ENCODE measurements around the gene RASSF4. TPM values are rescaled to one million over a fixed set of nuclear protein-coding genes. Genes with fewer than 3 reads are reported as not detected.
"Not testable (repeated sequence)": the region's sequence is repeated elsewhere in the genome, so short reads cannot be mapped to it uniquely, and the experiment has no call there.

The RASSF4 gene
- polyA plus RNA-seq, 1 donor (not counting 4 experiments of a cell fraction or from before 2014, with no cell fraction given) = 0.20 TPM

- Histone ChIP-seq H3K4me3 (ENCODE audit: control insufficient read depth in 2 of 3, extremely low read depth in 1 of 3, insufficient read depth in 2 of 3, low read depth in 1 of 3, low read length in 3 of 3) (no peak overlapping the region), H3K4me1 (ENCODE audit: control insufficient read depth, extremely low read depth, insufficient read depth, low read length) (peaks cover 5% of the 10 kb centered on the region), H3K9me1 (ENCODE audit: control insufficient read depth, extremely low read depth, insufficient read depth, low read length) (no peaks in the 10 kb centered on the region), H3K4me2 (ENCODE audit: control insufficient read depth, extremely low read depth, insufficient read depth, low read depth, low read length) (no peak overlapping the region), H3K79me2 (ENCODE audit: control insufficient read depth, insufficient read depth, low read length) (no peaks in the 10 kb centered on the region), H3K27me3 (ENCODE audit: control insufficient read depth, extremely low read depth, insufficient read depth, low read length) (no peaks in the 10 kb centered on the region), H3K9me3 (ENCODE audit: control insufficient read depth, low read depth, low read length) (no peaks in the 10 kb centered on the region), H3K36me3 (ENCODE audit: control insufficient read depth in 2 of 2, extremely low read depth in 1 of 2, insufficient read depth in 2 of 2, low read length in 2 of 2) (peaks cover 4 to 12% of the 10 kb centered on the region in 2 experiments), H3K27ac (ENCODE audit: control insufficient read depth, insufficient read depth, low read length) (no peak overlapping the region), H3K9ac (ENCODE audit: control insufficient read depth, extremely low read depth, insufficient read depth, low read length) (no peak overlapping the region), H2AFZ (ENCODE audit: control insufficient read depth, low read length) (no peak overlapping the region), H4K20me1 (ENCODE audit: control insufficient read depth, extremely low read depth, insufficient read depth, low read length) (no peaks in the 10 kb centered on the region)
- dilution Hi-C loops (cut with MboI; ENCODE audit: extremely low pct_ligation_motif_present, low sequenced_read_pairs) = loop anchor here (25.0 kb wide), 1 partner anchor 231 kb away; no protein-coding TSS in a partner anchor
- FAIRE-seq = no peak
- TF ChIP-seq, protein P1, sequence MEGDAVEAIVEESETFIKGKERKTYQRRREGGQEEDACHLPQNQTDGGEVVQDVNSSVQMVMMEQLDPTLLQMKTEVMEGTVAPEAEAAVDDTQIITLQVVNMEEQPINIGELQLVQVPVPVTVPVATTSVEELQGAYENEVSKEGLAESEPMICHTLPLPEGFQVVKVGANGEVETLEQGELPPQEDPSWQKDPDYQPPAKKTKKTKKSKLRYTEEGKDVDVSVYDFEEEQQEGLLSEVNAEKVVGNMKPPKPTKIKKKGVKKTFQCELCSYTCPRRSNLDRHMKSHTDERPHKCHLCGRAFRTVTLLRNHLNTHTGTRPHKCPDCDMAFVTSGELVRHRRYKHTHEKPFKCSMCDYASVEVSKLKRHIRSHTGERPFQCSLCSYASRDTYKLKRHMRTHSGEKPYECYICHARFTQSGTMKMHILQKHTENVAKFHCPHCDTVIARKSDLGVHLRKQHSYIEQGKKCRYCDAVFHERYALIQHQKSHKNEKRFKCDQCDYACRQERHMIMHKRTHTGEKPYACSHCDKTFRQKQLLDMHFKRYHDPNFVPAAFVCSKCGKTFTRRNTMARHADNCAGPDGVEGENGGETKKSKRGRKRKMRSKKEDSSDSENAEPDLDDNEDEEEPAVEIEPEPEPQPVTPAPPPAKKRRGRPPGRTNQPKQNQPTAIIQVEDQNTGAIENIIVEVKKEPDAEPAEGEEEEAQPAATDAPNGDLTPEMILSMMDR (optimal IDR thresholded peaks at IDR 0.05 in 1 of 3, IDR thresholded peaks at IDR 0.05 in 1 of 3, conservative IDR thresholded peaks at IDR 0.05 in 1 of 3; ENCODE audit: extremely low read depth in 1 of 3, insufficient read depth in 2 of 3, low read length in 3 of 3) = no peak
- TF ChIP-seq EZH2 (IDR thresholded peaks at IDR 0.05; ENCODE audit: low read length) = no peak
- no peak for DNase-seq (ENCODE audit: low read depth, low spot score)
Observed at GRCh38 chr10:45006276-45007030, 46.9 kb downstream of the RASSF4 start.

DNA sequence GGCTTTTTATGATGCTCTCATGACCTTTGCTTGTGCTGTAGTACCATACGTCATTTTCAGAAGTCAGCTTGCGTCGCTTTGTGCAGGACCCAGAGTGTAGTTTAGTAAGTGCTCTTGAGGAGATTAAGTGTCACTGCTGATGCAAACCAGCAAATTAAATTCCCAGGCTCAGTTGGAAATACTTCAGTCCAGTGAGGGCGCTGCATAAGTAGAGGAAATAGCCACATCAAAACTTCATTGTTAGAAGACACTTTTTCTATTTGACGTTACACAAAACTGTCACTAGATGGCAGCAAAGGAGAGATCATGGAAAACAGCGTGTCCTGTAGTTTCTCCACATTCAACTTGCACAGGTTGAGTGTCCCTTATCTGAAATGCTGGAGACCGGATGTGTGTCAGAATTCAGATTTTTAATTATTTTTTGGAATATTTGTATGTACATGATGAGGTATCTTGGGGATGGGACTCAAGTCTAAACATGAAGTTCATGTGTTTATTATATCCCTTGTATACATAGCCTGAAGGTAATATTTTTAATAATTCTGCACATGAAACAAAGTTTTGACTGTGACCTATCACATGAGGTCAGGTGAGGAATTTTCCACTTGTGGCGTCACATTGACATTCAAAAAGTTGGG lies 49.0 kb downstream of the RASSF4 start:
- no peak overlapping the region for H3K4me2 ChIP-seq (ENCODE audit: control insufficient read depth, extremely low read depth, insufficient read depth, low read depth, low read length)

GRCh38 chr10:45014557-45014956 lies 55.0 kb downstream of the RASSF4 start:
- H3K4me1 ChIP-seq (ENCODE audit: control insufficient read depth, extremely low read depth, insufficient read depth, low read length); FAIRE-seq; DNase-seq (ENCODE audit: low read depth, low spot score); H2AFZ ChIP-seq (ENCODE audit: control insufficient read depth, low read length); H3K4me3 ChIP-seq (ENCODE audit: control insufficient read depth in 2 of 3, extremely low read depth in 1 of 3, insufficient read depth in 2 of 3, low read depth in 1 of 3, low read length in 3 of 3); H4K20me1 ChIP-seq (ENCODE audit: control insufficient read depth, extremely low read depth, insufficient read depth, low read length); H3K79me2 ChIP-seq (ENCODE audit: control insufficient read depth, insufficient read depth, low read length); H3K9ac ChIP-seq (ENCODE audit: control insufficient read depth, extremely low read depth, insufficient read depth, low read length); H3K9me1 ChIP-seq (ENCODE audit: control insufficient read depth, extremely low read depth, insufficient read depth, low read length); H3K27ac ChIP-seq (ENCODE audit: control insufficient read depth, insufficient read depth, low read length); H3K36me3 ChIP-seq (ENCODE audit: control insufficient read depth in 2 of 2, extremely low read depth in 1 of 2, insufficient read depth in 2 of 2, low read length in 2 of 2); H3K27me3 ChIP-seq (ENCODE audit: control insufficient read depth, extremely low read depth, insufficient read depth, low read length); H3K9me3 ChIP-seq (ENCODE audit: control insufficient read depth, low read depth, low read length); H3K4me2 ChIP-seq (ENCODE audit: control insufficient read depth, extremely low read depth, insufficient read depth, low read depth, low read length): not testable (repeated sequence)
- dilution Hi-C loops (cut with MboI; ENCODE audit: extremely low pct_ligation_motif_present, low sequenced_read_pairs) = loop anchor here (25.0 kb wide), 1 partner anchor 223 kb away; no protein-coding TSS in a partner anchor

More for the DNA sequence above, 49.0 kb downstream of the RASSF4 start:
- H3K9me1 ChIP-seq (ENCODE audit: control insufficient read depth, extremely low read depth, insufficient read depth, low read length) = no peaks in the 10 kb centered on the region
- TF ChIP-seq EZH2 (IDR thresholded peaks at IDR 0.05; ENCODE audit: low read length) = no peak
- TF ChIP-seq, protein P1 (optimal IDR thresholded peaks at IDR 0.05 in 1 of 3, IDR thresholded peaks at IDR 0.05 in 1 of 3, conservative IDR thresholded peaks at IDR 0.05 in 1 of 3; ENCODE audit: extremely low read depth in 1 of 3, insufficient read depth in 2 of 3, low read length in 3 of 3) = peak; percentile 55 to 89 (median 62)
- no peaks in the 10 kb centered on the region for H3K27me3 ChIP-seq (ENCODE audit: control insufficient read depth, extremely low read depth, insufficient read depth, low read length)
- no peak overlapping the region for H2AFZ ChIP-seq (ENCODE audit: control insufficient read depth, low read length)
- H3K4me1 ChIP-seq (ENCODE audit: control insufficient read depth, extremely low read depth, insufficient read depth, low read length) = no peaks in the 10 kb centered on the region
- dilution Hi-C loops (cut with MboI; ENCODE audit: extremely low pct_ligation_motif_present, low sequenced_read_pairs) = loop anchor here (25.0 kb wide), 1 partner anchor 229 kb away; no protein-coding TSS in a partner anchor
- no peaks in the 10 kb centered on the region for H4K20me1 ChIP-seq (ENCODE audit: control insufficient read depth, extremely low read depth, insufficient read depth, low read length)
- no peak overlapping the region for H3K9ac ChIP-seq (ENCODE audit: control insufficient read depth, extremely low read depth, insufficient read depth, low read length)
- H3K9me3 ChIP-seq (ENCODE audit: control insufficient read depth, low read depth, low read length) = no peaks in the 10 kb centered on the region
- H3K4me3 ChIP-seq (ENCODE audit: control insufficient read depth in 2 of 3, extremely low read depth in 1 of 3, insufficient read depth in 2 of 3, low read depth in 1 of 3, low read length in 3 of 3) = no peak overlapping the region
- peaks cover 2 to 8% of the 10 kb centered on the region in 2 experiments for H3K36me3 ChIP-seq (ENCODE audit: control insufficient read depth in 2 of 2, extremely low read depth in 1 of 2, insufficient read depth in 2 of 2, low read length in 2 of 2)
- no peak overlapping the region for H3K27ac ChIP-seq (ENCODE audit: control insufficient read depth, insufficient read depth, low read length)
- peak; percentile 62 for DNase-seq (ENCODE audit: low read depth, low spot score)
- FAIRE-seq = peak; percentile 96
- H3K79me2 ChIP-seq (ENCODE audit: control insufficient read depth, insufficient read depth, low read length) = no peaks in the 10 kb centered on the region
